Left ventricle myocardium inferior (tissue), 1 donor: ENCODE results near the gene FHIT. TPM values are rescaled to one million over a fixed set of nuclear protein-coding genes. Genes with fewer than 3 reads are reported as not detected.

Source experiments
- DNase-seq: peaks from one replicate; pipeline ENCODE4 v3.0.0-alpha.2; 2020
- H3K27ac ChIP-seq: fragments of 200-600 bp; replicated peaks from 2 replicates; pipeline ENCODE4 v1.8.0; 2021
- H3K27me3 ChIP-seq: fragments of 200-600 bp; 2 replicates; pipeline ENCODE4 v1.8.0; 2021; ENCODE audit warnings: low read depth
- H3K36me3 ChIP-seq: fragments of 200-600 bp; 2 replicates; pipeline ENCODE4 v1.8.0; 2021
- H3K4me1 ChIP-seq: fragments of 200-600 bp; 2 replicates; pipeline ENCODE4 v1.8.0; 2021
- H3K4me3 ChIP-seq: fragments of 200-600 bp; 2 replicates; pipeline ENCODE4 v1.8.0; 2021; ENCODE audit warnings: mild to moderate bottlenecking, moderate library complexity
- H3K9me3 ChIP-seq: fragments of 200-600 bp; replicated peaks from 2 replicates; pipeline ENCODE4 v1.8.0; 2021
- intact Hi-C: fragments of 100-400 bp; cut with micrococcal nuclease; formaldehyde crosslinking; loops from one replicate; pipeline ENCODE4 v1.11.0; 2022
- total RNA-seq: library from RNA; stranded (reverse); fragmentation: NEBNext Ultra II Directional; extraction: Animal tissue kit (Norgen Biotek cat#: 25700); gene quantifications from one replicate; pipeline ENCODE4 v1.2.1, GENCODE V29; 2021
- TF ChIP-seq, protein P1 (sequence below): fragments of 200-600 bp; IDR thresholded peaks from 2 replicates; pipeline ENCODE4 v1.8.0; 2021; ENCODE audit warnings: antibody characterized with exemption, mild to moderate bottlenecking, borderline replicate concordance
- donor health status: DM: no; HTN: yes; CAD: no; lungs with severe emphysema.

FHIT gene
- total RNA-seq, 1 donor from 2014 or later: 16.0 TPM

DNA sequence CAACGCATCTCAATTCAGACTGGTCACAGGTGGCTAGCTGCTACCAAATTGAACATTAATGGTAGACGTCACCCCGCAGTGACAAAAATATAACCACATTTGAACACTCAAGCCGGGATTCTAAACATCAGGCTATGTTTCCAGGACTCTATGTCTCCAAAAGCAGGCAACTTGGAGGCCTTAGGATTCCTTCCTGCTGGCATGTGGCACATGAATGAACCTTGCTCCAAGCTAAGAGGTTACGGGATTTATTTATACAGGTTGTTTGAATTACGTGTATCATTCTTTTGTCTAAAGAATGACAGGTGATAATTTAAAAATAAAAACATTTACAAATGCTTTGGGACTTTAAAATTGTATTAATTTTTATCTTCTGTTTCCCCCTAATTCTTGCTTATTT lies 1337.0 kb downstream of the FHIT start:
- H3K9me3 ChIP-seq: no peaks in the 10 kb centered on the region

DNA sequence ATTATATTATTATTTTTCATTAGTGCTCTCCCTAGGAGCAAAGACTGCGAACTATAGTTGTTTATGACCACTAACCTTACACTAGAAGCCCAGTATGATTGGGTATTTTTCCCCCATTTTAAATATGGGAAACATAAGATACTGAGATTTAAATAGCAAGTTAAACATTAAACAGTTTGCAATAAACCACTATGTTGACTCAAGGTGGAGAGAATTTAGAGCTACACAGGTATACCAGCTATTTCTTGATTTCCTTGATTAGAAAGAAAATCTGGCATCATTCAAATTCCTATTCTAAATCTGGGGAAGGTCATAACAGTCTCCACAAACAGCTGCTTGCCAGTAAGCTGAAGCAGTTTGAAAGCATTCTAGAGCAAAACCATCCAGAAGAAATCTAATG lies 1337.6 kb downstream of the FHIT start:
- TF ChIP-seq, protein P1, sequence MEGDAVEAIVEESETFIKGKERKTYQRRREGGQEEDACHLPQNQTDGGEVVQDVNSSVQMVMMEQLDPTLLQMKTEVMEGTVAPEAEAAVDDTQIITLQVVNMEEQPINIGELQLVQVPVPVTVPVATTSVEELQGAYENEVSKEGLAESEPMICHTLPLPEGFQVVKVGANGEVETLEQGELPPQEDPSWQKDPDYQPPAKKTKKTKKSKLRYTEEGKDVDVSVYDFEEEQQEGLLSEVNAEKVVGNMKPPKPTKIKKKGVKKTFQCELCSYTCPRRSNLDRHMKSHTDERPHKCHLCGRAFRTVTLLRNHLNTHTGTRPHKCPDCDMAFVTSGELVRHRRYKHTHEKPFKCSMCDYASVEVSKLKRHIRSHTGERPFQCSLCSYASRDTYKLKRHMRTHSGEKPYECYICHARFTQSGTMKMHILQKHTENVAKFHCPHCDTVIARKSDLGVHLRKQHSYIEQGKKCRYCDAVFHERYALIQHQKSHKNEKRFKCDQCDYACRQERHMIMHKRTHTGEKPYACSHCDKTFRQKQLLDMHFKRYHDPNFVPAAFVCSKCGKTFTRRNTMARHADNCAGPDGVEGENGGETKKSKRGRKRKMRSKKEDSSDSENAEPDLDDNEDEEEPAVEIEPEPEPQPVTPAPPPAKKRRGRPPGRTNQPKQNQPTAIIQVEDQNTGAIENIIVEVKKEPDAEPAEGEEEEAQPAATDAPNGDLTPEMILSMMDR: no peak

More for the DNA sequence above, 1337.0 kb downstream of the FHIT start:
- no peaks in the 10 kb centered on the region for H3K4me1 ChIP-seq
- intact Hi-C loops: no loop called here
- H3K4me3 ChIP-seq: no peak overlapping the region
- TF ChIP-seq, protein P1: no peak
- DNase-seq: no peak
- no peaks in the 10 kb centered on the region for H3K36me3 ChIP-seq
- H3K27ac ChIP-seq: no peak overlapping the region
- H3K27me3 ChIP-seq: no peaks in the 10 kb centered on the region

DNA sequence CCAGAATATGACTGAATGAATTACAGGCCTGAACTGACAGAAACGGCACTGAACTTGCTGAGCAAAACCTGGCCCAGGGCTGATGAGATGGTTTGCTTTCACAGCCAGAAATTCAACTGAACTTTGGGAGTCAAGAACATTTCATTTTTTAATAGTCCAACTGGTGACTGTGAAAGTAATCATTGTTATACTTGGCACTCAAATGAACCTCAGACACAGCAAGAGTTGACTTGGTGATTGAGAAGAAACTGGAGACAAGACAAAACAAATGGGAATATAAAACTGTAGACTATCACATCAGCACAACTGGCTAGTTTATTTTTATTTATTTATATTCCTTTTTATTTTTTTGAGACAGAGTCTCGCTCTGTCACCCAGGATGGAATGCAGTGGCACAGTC lies 1342.6 kb downstream of the FHIT start:
- DNase-seq: no peak
- Histone ChIP-seq H3K4me3 (no peak overlapping the region), H3K9me3 (no peaks in the 10 kb centered on the region), H3K27me3 (no peaks in the 10 kb centered on the region), H3K4me1 (no peaks in the 10 kb centered on the region), H3K27ac (no peak overlapping the region), H3K36me3 (no peaks in the 10 kb centered on the region)
- intact Hi-C loops: no loop called here
- TF ChIP-seq, protein P1: no peak

More for the DNA sequence above, 1337.6 kb downstream of the FHIT start:
- DNase-seq: no peak
- Histone ChIP-seq H3K4me3 (no peak overlapping the region), H3K9me3 (no peaks in the 10 kb centered on the region), H3K36me3 (no peaks in the 10 kb centered on the region), H3K27me3 (no peaks in the 10 kb centered on the region), H3K27ac (no peak overlapping the region), H3K4me1 (no peaks in the 10 kb centered on the region)
- intact Hi-C loops: no loop called here

DNA sequence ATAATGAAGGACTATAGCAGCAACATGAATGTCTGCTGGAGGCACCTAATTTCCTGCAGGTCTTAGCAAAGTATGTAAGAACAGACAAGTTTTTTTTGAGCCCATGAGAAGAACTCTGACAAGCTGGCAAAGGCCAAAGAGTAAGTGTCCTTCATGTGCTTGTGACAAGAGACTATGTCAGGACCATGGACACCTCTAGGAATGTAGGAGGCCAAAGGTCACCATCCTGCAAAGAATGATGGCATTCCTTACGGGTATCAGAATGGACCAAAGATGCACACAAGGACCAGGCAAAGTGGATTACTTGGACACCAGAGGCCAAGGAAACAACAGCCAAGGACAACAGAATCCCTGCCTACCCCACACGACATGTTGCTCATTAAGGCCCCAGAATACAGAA lies 1343.0 kb downstream of the FHIT start:
- Histone ChIP-seq H3K4me3 (no peak overlapping the region), H3K4me1 (no peaks in the 10 kb centered on the region), H3K27ac (no peak overlapping the region), H3K27me3 (no peaks in the 10 kb centered on the region), H3K9me3 (no peaks in the 10 kb centered on the region), H3K36me3 (no peaks in the 10 kb centered on the region)
- no peak for DNase-seq
- TF ChIP-seq, protein P1: no peak
- intact Hi-C loops: no loop called here

DNA sequence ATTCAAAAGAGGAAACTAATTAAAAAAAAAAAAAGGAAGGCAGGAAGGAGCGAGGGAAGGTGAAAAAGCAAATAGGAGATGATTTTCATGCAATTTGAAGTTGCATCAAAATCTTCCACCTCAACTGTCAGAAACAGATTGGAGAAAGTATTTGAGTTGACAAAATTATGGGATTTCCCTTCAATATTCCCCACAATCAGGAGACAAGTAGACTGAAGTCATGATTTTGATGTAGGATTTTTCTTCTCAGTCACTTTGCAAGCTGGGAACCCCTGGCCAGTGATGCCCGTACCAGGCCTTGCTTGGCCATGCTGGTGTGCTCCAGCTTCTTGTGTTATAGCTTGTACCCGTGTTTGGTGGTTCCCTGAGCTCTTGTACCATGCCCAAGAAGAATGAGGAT lies 1347.0 kb downstream of the FHIT start:
- Histone ChIP-seq H3K27me3 (no peaks in the 10 kb centered on the region), H3K27ac (no peak overlapping the region), H3K4me3 (no peak overlapping the region), H3K9me3 (no peaks in the 10 kb centered on the region), H3K4me1 (peaks cover 2% of the 10 kb centered on the region), H3K36me3 (no peaks in the 10 kb centered on the region)
- intact Hi-C loops: no loop called here
- TF ChIP-seq, protein P1: no peak
- no peak for DNase-seq

DNA sequence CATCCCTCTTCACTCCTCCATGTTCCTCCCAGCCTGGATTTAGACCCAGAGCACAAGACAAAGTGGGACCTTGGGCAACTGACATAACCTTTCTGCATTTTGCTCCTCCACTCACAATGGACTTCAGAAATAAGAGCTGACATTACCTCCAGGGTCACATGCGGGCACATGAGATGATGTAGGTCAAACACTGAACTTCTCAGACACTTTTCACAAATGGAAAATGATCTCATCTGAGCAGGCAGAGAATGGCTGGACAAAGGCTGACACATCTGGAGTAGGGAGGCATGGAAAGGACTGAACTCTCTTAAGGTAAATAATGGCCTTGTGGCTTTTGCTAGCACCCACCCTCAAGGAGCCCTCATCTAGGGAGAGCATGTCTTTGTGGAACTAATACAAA lies 1352.2 kb downstream of the FHIT start:
- Histone ChIP-seq H3K4me1 (peaks cover 18% of the 10 kb centered on the region), H3K4me3 (no peak overlapping the region), H3K27ac (peak overlapping the region; percentile 32), H3K36me3 (no peaks in the 10 kb centered on the region), H3K27me3 (no peaks in the 10 kb centered on the region), H3K9me3 (no peaks in the 10 kb centered on the region)
- TF ChIP-seq, protein P1: no peak
- intact Hi-C loops: no loop called here
- DNase-seq: no peak
